RPMI7951 (cell line): ENCODE data around the gene DLG2. TPM values are rescaled to one million over a fixed set of nuclear protein-coding genes. Genes with fewer than 3 reads are reported as not detected.
"Not testable (repeated sequence)": the region's sequence is repeated elsewhere in the genome, so short reads cannot be mapped to it uniquely, and the experiment has no call there.

Source experiments
- DNase-seq: peaks from one replicate; pipeline ENCODE4 v3.0.0-alpha.2; 2012; ENCODE audit warnings: low read depth
- total RNA-seq: library from RNA; depleted of rRNA; stranded (reverse); fragments of >200 nt; shearing (Covaris generic); gene quantifications from 2 replicates; pipeline ENCODE4 v1.2.3, GENCODE V29; 2014

Gene DLG2
- total RNA-seq, 1 experiment from 2014 or later = 0.36 TPM

DNA sequence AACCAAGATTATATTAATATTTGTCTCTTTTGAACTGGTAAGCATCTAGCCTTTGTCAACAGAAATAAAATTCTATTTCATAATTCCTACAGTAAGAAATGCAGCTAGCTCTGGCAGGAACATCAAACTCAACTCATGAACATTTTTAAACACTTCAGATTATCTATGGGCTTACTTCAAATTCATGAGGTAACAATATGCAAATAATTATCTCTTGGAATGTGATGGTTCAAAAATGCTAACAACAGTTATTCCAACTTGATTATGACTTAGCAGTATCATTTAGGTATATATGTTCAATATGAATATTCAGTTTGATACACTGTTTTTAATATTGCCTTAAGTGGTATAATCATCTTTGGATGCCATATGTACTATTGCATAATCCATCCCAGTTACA lies 1237.4 kb downstream of the DLG2 start:
- no peak for DNase-seq

GRCh38 chr11:84384731-84385130 lies 1242.4 kb downstream of the DLG2 start:
- peak; percentile 5 for DNase-seq

DNA sequence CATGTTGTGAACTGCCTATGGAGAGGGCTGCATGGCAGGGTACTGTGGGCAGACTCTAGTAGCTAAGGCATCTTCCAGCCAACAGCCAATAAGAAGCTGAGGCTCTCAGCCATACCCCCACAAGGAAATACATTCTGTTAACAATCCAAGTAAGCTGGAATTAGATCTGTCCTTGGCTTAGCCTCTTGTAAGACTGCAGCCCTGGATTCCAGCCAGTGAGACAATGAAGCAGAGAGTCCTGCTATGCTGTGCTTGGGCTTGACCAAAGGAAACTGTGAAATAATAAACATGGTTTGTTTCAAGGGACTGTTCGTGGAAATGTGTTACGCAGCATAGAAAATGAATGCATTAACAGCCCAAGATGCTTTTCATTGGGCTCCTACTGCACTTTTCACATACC lies 1243.6 kb downstream of the DLG2 start:
- DNase-seq = no peak

- no peak for DNase-seq
Observed at GRCh38 chr11:84381666-84382065, 1245.5 kb downstream of the DLG2 start.

- DNase-seq = no peak
Observed at GRCh38 chr11:84372381-84372950, 1254.7 kb downstream of the DLG2 start.

DNA sequence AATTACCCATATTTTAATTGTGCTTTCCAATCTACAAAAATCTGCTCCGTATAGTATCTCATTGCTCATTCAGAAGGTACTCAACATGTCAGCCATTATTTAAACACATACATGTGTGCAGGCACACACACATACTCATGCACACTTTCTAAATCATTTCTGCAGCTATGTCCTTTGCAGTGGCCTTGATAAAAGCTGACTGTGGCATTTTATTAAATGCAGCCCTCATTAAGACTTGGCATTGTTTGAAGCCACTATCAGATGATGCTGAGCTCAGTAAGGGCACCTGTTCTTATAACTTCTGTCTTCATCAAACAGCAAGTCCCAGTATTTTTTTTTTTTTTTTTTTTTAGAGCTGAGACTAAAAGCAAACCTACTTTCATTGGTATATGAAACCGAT lies 1269.1 kb downstream of the DLG2 start:
- DNase-seq = no peak

DNA sequence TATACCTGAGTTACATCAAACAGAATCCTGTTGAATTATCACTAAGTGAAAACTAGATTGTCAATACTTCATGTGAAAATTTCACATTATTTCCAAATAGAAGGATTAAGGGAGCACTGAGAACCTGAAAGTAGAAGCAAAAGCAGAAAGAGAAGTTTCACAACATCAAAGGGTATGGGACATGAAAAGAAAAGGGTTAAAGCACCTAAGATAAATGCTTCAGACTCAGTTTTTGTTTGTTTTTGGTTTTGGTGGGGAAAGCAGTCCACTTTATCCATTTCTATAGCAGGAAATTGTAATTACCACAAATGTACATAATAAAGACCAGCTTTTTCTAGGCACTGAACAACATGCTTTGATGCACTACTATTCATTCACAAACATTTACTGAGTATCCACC lies 1271.2 kb downstream of the DLG2 start:
- DNase-seq = no peak

DNA sequence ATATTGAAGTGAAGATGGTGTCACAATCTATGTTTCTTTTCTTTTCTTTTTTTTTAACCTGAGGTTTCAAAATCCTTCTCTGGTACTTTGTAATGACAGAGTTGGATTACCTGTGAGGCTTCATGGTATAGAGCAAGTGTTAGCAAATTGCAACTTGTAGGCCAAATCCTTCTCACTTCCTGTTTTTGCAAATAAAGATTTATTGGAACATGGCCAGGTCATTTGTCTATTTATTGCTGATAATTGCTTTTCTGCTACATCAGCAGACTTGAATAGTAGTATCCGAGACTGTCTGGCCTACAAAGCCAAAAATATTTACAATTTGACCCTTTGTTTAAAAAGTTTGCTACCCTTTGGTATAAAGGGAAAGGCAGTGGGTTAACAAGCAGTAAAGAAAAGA lies 1281.5 kb downstream of the DLG2 start:
- no peak for DNase-seq

- DNase-seq = no peak
Observed at GRCh38 chr11:84345027-84345426, 1282.1 kb downstream of the DLG2 start.

DNA sequence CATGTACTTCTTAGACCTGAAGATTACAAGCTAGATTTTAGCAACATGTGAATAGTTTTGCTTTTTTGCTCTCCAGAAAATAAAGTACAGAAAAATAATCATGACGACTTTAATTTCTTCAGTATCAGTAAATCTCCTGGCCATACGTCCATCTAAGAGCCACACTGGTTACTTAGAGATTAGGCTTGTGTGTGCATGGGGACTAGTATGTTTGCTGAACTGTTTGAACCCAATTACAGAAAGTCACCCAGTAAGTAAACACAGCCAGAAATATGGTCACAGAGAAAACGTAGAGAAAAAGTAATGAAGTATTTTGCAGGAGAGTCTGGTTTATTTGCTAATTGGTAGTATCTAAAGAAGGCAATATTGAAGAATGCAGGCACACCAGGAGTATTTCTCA lies 1287.3 kb downstream of the DLG2 start:
- DNase-seq = no peak

GRCh38 chr11:84333221-84333620 lies 1293.9 kb downstream of the DLG2 start:
- DNase-seq = no peak

DNA sequence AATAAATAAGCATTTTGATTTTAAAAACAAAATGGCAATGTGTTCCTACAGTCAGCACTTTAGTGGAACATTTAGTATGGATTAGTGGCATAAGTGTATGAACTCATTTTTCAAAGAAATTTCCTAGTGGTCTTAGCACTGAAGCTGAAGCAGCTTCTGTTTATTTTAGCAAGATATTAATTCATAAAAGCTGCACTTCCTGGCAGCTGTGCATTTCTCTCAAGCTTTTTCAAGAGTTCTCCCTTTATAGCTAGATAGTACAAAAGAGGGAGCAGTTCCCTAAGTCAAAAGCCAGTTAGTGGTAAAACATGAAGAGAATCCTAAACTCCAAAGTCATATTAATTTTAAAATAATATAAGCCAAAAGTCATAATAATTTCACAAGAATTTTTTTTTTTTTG lies 1304.9 kb downstream of the DLG2 start:
- no peak for DNase-seq

DNA sequence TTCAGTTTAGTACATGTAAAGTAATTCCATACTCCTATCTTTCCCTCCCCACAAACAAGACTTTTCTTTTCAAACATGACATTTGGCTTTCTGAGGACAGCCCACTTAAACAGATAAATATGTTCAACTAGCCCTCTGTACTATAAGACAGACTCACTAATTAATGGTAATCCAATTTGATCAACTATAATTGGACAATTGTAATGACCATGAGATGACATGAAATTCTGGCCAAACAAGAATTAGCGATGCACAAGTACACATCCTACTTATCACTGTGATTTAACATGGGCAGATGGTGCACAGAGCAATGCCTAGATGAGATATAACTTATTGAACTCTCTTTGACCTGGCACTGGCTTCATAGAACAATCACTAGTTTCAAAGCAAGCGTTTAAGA lies 1307.3 kb downstream of the DLG2 start:
- DNase-seq = no peak

- DNase-seq = no peak
Observed at GRCh38 chr11:84316866-84317555, 1310.1 kb downstream of the DLG2 start.

GRCh38 chr11:84313830-84314359 lies 1313.2 kb downstream of the DLG2 start:
- no peak for DNase-seq

DNA sequence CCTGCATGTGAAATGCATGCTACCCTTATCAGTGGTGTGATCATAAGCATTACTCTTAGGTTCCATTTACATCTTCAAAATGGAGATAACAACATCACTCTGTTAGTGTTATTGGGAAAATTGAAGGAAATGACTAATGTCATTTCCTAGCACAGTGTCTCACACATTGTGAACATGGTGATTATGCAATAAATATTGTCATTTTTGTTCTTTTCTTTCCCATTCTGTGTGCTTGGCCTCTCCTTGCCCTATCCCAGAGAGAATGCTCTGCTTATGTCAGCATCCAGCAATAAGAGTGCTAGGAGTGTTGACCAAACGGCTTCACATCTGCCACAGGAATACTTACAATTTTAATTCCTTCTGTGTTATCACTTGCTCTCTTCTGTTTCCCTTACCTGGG lies 1316.9 kb downstream of the DLG2 start:
- DNase-seq = no peak

DNA sequence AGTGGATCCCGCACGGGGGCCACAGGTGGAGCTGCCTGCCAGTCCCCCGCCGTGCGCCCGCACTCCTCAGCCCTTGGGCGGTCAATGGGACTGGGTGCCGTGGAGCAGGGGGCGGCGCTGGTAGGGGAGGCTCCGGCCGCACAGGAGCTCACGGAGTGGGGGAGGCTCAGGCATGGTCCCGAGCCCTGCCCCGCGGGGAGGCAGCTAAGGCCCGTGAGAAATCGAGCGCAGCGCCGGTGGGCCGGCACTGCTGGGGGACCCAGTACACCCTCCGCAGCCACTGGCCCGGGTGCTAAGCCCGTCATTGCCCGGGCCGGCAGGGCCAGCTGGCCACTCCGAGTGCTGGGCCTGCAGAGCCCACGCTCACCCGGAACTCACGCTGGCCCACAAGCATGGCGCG lies 1318.7 kb downstream of the DLG2 start:
- DNase-seq = not testable (repeated sequence)

- DNase-seq = no peak
Observed at GRCh38 chr11:84300092-84300491, 1327.1 kb downstream of the DLG2 start.

DNA sequence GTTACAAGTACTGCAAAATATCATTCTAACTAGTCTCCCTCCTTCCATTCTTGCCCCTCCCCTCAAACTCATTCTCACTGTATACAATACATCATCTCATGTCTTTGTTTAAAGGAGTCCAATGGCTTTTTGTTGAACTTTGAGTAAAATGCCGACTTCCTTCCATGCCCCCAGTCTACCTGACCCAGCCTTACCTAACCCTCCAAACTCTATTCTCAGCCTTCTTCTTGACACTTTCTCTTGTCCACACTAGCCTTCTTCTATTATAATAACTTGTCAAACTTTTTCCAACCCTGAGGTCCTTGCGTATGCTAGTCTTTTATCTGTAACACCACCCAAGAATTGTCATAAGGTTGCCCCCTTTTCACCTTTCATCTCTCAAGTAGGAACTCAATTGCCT lies 1329.6 kb downstream of the DLG2 start:
- DNase-seq = no peak

DNA sequence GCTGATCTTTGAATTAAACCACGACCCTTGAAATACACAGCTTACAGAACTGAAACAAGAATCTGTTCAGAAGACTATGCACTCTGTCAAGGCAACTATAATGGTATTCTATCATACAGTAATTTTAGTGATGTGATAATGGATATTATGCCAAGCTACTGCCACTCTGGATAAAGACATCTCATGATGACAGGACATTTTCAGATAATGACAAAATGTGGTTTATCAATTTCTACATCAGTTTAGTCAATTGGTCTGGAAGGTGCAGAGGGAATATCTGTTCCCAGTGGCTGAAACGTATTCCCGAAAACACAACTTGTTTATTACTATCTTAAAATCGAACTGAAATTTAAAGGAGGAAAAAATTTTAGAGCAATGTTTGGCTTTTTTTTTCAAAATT lies 1331.3 kb downstream of the DLG2 start:
- DNase-seq = no peak

GRCh38 chr11:84292955-84293354 lies 1334.2 kb downstream of the DLG2 start:
- DNase-seq = no peak

DNA sequence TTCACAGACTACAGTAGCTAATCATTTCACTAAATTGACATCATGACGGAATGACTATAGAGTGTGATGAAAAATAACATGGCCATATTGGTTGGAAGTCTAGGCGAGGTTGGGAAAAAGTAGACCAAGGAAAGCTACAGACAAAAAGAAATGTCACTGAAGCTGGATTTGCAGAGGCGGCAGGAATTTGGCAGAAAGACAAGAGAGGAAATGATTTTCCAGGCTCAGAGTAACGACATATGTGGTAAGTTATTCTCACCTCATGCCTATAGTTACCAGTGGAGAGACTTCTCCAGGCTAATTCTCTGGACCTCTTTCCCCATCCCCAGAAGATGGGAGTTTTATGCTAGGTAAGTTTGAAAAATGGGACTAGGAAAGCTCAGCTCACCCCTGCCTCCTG lies 1335.1 kb downstream of the DLG2 start:
- no peak for DNase-seq

DNA sequence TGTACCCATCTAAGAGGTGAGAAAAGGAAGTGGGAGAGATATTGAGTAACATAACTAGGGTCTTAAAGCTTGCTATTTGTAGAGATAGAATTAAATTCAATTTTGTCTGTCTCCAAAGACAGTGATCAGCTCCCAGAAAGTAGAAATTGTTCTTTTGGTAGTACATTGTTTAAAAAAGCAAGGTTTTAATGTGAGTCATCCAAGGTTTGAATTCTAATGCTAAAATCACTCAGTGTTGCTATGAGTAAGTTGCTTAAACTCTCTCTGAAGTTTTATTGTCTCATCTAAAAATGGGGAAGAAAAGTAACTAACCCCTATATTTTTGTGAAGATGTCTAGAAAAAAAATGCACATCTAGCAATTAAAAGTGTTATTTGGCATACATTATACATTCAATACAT lies 1336.5 kb downstream of the DLG2 start:
- no peak for DNase-seq
